ENCODE results near the gene MPND.

MPND gene, protein sequence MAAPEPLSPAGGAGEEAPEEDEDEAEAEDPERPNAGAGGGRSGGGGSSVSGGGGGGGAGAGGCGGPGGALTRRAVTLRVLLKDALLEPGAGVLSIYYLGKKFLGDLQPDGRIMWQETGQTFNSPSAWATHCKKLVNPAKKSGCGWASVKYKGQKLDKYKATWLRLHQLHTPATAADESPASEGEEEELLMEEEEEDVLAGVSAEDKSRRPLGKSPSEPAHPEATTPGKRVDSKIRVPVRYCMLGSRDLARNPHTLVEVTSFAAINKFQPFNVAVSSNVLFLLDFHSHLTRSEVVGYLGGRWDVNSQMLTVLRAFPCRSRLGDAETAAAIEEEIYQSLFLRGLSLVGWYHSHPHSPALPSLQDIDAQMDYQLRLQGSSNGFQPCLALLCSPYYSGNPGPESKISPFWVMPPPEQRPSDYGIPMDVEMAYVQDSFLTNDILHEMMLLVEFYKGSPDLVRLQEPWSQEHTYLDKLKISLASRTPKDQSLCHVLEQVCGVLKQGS

DNA sequence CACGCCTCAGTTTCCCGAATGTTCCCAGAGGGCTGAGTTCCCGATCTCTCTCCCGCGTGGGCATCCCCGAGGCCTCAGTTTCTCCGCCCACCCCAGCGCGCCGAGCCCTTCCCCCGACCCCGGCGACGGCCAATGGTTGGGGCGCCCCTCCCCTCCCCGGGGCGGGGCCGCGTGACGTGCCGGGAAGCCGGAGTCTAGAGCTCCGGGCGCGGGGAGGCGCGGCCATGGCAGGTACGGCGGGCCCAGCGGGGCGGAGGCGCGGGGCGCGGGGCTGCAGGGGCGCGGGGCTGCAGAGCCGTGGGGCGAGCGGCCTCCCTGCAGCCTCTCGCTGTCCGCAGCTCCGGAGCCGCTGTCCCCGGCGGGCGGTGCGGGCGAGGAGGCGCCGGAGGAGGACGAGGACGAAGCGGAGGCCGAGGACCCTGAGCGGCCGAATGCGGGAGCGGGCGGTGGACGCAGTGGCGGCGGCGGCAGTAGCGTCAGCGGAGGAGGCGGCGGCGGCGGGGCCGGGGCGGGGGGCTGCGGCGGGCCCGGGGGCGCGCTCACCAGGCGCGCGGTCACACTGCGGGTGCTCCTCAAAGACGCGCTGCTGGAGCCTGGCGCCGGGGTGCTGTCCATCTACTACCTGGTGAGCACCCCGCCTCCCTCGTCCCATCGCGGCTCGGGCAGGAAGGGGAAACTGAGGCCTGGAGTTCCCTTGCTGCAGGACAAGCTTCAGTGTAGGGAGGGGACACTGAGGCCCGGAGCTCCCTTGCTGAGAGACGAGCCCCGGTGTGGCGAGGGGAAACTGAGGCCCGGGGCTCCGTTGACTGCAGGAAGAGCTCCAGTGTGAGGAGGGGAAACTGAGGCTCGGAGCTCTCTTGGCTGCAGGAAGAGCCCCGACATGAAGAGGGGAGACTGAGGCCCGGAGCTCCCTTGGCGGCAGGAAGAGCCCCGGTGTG lies at the start of gene MPND:
Gene MPND, plus strand, starts transcription at position 193 of the 938 bp plus-strand sequence. Its CDS starts 32 bp downstream, at position 225.
- peak; percentile 90 for DNase-seq

DNA sequence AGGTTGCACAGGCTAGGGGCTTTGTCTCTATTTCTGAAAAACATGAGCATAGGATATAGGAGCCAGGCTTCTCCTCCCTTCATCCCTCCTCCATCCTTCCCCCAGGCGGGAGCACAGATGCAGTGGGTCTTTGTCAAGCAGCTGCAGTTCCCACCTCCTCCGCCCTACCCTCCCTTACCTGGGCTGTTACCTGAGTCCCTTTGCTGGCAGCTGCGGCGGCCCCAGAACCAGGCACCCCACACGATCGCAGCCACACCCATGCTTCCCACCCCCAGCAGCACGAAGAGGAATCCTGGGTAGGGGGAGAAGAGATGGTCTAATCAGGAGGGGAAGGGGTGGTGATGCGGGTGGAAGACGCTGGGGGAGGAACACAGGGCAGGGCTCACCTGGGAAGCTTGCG lies 49.0 kb upstream of the MPND start:
- no peak for DNase-seq

DNA sequence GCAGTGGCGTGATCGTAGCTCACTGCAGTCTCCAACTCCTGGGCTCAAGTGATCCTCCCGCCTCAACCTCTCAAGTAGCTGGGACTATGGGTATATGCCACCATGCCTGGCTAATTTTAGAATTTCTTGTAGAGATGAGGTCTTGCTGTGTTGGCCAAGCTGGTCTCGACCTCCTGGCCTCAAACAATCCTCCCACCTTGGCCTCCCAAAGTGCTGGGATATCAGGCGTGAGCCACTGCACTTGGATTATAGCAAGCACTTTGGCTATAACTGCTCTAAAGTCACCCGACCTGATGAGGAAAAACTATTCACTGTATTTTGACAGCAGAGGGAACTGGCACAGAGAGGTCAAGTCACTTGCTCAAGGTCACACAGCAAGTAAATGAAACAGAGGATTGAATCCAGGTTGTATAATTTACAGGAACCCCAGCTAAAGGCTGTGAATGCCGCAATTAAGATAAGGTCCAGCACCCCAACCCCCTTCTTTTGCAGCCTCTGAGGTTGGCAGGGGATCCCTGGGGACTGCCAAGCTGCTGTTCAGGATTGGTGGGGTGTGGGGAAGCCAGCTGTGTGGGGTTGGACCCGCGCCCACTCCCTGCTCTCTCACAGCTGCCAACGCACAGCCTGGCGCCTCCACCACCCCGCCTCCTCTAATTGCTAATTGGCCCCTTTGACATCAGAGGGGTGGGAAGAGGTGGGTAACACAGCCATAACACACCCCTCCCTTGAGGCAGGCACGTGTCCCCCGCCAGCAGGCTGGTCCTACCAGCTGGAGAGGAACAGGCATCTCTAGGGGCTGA lies 47.2 kb upstream of the MPND start:
- no peak for DNase-seq

DNA sequence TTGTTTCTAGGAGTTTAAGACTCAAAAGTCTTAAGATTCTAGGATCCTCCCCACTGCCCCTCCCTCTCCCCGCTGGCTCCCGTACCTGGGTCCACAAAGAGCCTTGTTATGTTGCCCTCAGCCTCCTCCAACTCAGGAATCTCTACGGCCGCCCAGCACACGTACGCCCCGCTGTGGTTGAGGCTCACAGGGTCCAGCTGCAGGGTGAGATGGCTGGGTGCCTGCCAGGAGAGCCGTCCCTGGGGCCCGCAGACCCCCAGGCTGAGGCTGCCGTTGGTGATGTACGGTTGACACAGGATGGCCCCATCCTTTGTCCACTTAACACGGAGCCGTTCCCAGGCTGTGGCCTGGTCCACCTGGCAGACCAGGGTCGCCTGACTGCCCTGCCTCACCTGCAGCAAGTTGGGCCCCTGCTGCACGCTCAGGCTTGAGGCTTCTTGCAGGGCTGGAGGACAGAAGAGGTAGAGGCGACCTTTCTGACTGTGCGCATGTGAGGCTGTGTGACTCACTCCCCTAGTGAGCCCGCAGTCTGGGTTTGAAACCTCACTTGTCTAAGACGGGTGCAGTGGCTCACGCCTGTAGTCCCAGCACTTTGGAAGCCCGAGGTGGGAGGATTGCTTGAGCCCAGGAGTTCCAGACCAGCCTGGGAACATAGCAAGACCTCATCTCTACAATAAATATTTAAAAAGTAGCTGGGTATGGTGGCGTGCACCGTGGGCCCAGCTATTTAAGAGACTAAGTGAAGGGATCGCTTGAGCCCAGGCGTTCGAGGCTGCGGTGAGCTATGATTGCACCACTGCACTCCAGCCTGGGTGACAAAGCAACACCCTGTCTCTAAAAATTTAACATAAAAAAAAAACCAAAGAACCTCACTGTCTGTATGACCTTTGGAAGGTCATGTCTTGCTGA lies 45.2 kb upstream of the MPND start:
- no peak for DNase-seq

DNA sequence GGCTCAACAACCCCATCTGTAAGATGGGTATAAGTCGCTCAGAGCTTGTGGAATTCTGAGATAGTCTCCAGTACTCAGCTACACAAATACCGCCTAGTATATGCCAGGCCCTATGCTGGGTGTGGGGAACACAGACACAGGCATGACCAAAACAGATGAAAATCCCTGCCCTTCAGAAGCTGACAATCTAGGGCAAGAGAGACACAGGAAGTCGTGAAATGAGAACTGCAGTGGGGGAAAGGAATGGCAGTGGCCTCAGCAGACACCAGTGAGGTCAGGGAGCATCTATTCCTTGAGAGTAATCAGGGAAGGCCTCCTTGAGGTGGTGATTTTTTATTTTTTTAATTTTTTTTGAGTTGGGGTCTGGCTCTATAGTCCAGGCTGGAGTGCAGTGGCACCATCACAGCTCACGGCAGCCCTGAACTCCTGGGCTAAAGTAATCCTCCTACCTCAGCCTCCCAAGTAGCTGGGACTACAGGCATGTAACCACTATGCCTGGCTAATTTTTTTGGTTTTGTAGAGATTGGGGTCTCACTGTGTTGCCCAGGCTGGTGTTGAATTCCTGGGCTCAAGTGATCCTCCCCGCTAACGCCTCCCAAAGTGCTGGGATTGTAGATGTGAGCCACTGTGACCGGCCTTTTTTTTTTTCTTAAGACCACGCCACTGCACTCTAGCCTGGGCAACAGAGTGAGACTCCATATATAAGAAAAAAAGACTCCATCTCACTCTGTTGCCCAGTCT lies 44.4 kb upstream of the MPND start:
- DNase-seq, result no peak

DNA sequence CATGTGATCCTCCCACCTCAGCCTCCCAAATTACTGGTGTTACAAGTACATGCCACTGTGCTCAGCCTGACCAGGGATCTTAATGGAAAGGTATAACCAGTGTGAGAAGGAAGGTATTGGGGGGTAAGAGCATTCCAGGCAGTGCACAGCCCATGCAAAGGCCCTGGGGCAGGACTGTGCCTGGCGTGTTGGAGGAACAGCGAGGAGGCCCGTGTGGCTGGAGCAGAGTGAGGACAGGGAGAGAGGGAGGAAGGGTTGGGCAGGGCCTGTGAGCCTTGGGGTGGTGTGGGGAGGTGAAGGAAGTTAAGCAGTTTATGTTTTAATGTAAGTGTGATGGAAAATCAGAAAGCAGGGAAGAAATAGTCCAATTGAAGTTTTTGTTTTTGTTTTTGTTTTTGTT lies 42.8 kb upstream of the MPND start:
- no peak for DNase-seq

DNA sequence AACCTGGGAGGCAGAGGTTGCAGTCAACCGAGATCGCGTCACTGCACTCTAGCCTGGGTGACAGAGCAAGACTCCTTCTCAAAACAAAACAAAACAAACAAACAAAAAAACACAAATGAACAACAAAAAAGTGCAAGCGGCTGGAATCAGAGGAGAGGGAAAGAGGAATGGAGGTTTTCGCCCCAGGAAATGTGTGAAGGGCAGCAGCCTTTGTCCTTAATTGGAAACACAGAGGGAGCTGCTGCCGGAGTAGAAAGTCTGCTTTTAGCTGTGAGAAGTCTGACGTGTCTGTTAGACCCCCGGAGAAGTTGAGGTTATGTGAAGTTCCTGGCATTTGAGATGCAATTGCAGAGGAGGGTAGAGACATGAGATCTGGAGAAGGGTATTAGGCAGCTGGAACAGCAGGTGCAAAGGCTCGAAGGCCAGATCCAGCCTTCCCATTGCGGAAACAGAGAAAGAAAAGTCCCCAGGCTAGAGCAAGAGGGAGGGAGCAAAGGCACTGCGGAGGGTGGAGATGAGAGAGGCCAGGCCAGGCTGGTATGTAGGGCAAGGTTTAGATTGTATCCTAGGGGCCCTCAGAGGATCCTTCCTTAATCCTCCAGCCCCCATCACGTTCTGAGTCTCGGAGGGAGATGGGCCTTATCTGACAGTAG lies 41.6 kb upstream of the MPND start:
- DNase-seq, result no peak

DNA sequence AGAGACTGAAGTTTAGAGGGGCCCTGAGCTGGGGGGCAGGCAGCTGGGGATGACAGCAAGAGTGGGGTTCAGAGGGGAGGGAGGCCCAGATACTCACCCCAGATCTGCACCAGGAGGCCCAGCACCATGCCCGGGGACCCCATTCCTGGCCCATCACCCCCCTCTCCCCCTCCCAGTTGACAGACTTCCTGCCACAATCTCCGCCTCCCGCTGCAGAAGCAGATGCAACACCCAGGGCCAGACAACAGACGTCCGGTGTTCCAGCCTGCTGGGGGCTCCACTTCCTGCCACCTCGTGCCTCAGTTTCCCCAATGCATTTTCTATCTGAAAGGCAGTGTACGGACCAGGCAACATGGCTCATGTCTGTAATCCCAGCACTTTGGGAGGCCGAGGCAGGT lies 41.1 kb upstream of the MPND start, which contains the start of gene TMIGD2:
Gene TMIGD2, minus strand, starts transcription at position 147 of the 398 bp plus-strand sequence. Its CDS starts 4 bp downstream, at position 143.
- no peak for DNase-seq

DNA sequence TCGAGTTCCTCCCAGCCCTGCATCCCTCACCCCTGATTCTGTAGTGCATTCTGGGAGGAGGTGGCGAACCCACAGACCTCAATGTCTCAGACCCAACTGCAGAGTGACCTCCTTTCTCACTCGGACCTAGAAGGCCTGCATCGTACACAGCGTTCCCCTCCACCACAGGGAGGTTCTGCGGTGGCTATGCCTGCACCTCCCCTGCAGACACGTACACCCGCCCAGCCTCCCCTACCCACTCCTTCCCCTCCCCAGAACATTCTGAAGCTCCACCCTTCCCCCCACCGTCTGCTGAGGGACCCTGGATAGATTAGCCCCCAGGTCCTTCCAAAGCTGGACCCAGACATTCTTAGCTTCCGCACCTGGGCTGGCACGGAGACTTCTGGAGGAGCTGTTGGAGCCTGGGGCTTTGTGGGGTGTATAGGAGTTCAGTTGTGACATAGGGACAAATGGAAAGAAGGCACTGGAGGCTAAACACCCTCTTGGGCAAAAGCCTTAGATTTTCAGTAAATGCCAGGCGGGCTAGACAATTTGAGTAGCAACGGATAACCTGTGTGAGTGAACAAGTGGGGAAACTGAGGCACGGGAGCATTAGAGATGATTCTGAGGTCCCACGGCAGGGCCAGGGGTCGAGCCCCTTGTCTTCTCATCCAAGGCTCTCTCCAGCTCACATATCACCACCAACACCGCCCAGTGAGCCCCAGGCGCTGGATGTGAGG lies 39.4 kb upstream of the MPND start:
- DNase-seq, result no peak

DNA sequence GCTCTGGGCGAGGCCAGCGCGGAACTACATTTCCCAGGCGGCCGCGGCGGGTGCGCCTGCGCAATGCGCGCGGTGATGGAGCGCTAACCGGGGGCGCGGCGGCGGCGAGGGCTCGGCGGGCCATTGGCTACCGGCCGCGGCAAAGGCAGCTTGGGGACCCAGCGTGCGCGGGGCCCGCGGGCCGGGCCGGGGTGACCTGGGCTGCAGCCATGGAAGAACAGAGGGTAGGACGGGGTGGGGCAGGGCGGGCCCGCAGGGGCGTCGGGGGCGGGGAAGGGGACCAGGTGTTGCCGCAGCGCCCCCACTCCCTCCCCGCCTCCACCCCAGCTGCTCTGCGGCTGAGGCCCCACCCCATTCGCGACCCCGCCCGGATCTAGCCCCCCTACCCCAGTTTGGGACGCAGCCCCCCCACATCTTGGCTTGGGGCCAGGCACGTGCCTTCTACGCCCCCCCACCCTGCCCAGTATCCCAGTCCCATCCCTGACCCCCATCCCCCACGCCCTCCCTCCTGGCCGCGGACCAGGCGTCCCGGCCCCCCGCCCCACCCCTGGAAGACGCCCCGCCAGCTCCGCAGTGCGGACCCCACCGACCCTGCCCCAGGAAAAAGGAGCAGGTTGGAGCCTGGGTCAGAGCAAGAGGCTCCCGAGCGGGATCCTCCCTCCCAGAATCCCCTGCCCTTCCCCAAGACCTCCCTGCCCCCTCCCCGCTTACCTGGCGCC lies 38.7 kb upstream of the MPND start, which contains the start of gene FSD1:
Gene FSD1, plus strand, starts transcription at position 61 of the 719 bp plus-strand sequence. Its CDS starts 149 bp downstream, at position 210.
- DNase-seq, result peak; percentile 59

DNA sequence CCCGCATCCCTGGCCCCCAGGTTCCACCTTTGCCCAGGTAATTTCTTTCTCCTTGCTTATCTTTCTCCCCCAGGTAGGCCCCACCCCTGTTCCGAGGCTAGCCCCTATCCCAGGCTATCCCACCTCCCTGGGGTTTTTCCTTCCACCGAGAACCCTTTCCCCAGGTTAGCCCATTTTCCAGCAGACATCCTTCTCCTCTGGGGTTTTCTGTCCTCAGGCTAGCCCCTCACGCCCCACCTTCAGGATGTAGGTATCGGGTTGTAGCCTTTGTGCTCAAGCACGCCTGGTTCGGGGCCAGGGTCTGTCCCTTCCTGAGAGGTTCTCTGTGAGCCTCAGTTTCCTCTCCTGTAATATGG lies 38.1 kb upstream of the MPND start:
- DNase-seq, result no peak

DNA sequence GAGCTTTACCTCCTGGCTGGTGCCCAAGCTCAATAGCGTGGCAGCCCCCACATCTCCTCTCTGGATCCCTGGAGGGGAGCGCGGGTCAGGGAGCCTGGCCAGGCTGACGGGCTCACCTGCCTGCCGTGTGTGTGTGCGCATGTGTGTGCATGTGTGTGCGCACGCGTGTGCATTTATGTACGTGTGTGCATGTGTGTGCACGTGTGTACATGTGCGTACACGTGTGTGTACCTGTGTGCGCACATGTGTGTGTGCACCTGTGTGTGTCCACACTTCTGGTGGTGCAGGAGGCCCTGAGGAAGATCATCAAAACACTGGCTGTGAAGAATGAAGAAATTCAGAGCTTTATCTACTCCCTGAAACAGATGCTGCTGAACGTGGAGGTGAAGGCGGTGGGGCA lies 37.7 kb upstream of the MPND start:
- no peak for DNase-seq

DNA sequence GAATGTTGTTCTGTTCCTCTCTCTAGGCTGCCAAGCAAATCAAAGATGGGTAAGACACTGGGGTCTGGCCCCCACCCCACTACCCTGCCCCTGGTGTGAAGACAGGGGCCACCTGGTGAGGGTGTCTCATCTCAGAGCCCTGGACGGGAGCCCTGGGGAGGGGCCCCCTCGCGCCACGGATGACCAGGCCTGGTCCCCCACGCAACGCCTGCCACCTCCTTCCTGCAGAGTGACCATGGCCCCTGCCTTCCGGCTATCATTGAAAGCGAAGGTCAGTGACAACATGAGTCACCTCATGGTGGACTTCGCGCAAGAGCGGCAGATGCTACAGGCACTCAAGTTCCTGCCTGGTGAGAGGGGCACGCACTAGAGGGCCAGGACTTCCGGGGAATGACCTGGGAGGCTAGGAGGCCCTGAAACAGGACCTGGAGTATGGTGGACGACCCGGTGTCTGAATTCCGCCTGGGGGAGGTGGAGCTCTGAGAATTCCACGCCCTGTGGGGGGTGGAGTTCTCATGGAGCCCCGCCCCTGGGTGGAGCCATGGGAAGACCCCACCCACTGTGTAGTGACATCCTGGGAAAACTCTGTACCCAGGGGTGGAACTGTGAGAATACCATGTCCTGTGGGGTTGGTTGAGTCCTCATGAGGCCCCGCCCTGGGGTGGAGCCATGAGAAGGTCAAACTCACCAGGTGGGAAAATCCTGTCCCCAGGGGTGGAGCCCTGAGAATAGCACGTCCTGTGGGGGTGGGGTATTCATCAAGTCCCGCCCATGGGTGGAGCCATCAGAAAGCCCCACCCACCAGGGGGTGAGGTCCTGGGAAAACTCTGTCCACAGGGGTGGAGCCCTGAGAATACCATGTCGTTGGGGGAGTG lies 32.9 kb upstream of the MPND start:
- DNase-seq, result no peak

DNA sequence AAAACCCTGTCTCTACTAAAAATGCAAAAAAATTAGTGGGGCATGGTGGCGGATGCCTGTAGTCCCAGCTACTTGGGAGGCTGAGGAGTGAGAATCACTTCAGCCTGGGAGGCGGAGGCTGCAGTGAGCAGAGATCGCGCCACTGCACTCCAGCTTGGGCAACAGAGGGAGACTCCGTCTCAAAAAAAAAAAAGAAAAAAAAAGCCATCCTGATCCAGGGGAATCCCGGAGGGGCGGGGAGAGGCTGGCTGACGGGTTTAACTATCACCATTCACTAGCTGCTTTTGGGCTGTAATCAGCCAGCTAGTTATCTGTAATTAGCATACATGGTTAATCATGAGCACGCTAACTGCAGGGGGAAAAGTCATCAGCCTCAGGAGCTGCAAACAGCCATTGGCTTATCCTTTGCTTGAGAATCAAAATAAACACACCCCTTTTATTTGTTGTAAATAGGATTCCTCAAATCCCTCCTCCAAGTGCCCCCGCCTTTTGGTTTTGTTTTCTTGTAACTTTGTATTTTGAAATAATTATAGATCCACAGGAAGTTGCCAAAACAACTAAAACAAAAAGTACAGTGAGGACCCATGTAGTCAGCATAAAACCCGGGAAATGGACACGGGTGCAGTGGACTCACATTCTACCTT lies 29.4 kb upstream of the MPND start:
- DNase-seq, result no peak

DNA sequence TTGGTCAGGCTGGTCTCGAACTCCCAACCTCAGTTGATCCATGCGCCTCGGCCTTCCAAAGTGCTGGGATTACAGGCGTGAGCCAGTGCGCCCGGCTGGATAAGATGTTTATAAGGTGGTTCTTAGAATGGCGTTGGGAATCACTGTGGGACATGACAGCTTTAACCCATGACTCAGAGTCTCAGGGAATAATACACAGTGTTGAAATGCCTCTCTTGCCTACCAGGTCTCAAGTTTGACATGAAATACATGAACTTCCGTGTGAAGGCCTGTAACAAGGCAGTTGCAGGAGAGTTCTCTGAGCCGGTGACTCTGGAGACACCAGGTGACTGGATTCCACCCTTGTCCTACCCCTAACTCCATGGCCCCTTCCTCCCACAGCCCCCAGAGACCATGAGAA lies 26.4 kb upstream of the MPND start:
- no peak for DNase-seq

DNA sequence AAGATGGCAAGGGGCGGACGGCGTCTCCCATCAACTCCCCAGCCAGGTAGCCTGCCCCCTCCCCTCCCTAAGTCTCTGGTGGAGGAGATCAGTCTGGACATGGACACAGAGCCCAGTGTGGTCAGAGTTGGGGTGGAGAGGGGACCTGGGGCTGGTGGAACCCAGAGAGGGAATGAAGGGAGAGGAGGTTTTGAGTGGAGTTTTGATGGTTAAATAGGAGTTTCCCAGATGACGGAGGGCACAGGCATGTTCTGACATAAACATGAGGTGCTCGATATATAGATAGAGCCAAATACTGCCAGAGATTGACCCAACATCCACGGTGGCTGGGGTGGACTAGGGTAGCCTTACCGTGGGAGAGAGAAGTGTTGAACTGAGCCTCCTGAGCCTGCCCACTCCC lies 24.9 kb upstream of the MPND start:
- DNase-seq, result no peak

DNA sequence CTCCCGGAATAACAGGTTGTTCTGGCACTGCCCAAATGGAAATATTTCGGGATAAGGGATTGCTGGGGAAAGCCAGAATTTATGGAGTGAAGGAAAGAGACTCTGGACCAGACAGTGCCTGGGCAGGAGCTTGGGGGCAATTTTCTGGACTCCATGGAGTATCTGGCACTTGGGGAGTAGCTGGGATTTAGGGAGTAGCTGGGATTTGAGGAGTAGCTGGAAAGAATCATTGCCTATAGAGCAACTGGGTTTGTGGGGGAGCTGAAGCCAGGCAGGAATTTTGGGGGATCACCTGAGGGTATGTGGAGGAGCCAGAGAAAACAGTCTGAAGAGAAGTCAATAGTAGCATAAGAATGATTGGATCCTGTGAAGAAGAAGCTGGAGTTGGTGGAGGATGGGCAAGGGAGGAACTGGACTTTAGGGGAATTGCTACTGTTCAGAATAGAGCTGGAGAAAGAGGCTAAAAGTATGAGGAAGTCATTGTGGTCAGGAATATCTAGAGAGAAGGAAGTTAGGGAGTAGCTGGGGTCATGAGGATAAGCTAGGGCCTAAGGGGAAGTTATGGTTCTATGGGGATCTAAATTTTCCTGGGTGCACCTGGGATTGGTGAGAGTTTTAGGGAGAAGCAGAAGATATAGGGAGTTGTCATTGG lies 24.2 kb upstream of the MPND start:
- DNase-seq, result no peak
